GM12865 (cell line): ENCODE data around the gene ATP2C2.

Source experiments
- DNase-seq: peaks from one replicate; pipeline ENCODE4 v3.0.0; 2010; ENCODE audit warnings: low read depth
- H3K4me3 ChIP-seq: 2 replicates; pipeline ENCODE4 v1.5.1; 2011; ENCODE audit warnings: mild to moderate bottlenecking, low read depth, low read length, control low read depth
- CTCF ChIP-seq: IDR thresholded peaks from 2 replicates; pipeline ENCODE4 v1.5.1; 2011; ENCODE audit warnings: low read length, control low read depth, low read depth, inconsistent platforms; ENCODE audit not compliant: insufficient read depth; ENCODE audit errors: missing control alignments

ATP2C2 gene

GRCh38 chr16:84371553-84371865 is 3.2 kb downstream of the ATP2C2 start:
- no peak for DNase-seq
- TF ChIP-seq CTCF: no peak

GRCh38 chr16:84373907-84374489 is 5.7 kb downstream of the ATP2C2 start:
- H3K4me3 ChIP-seq: no peak overlapping the region
- no peak for TF ChIP-seq CTCF

More at GRCh38 chr16:84371553-84371865, 3.2 kb downstream of the ATP2C2 start:
- no peak overlapping the region for H3K4me3 ChIP-seq

GRCh38 chr16:84378099-84378498 is 9.8 kb downstream of the ATP2C2 start:
- DNase-seq: no peak
- H3K4me3 ChIP-seq: no peak overlapping the region
- no peak for TF ChIP-seq CTCF

More at GRCh38 chr16:84373907-84374489, 5.7 kb downstream of the ATP2C2 start:
- no peak for DNase-seq

- H3K4me3 ChIP-seq: no peak overlapping the region
- DNase-seq: no peak
- no peak for TF ChIP-seq CTCF
Measured at GRCh38 chr16:84378567-84378966, 10.2 kb downstream of the ATP2C2 start.

- no peak overlapping the region for H3K4me3 ChIP-seq
- no peak for DNase-seq
- no peak for TF ChIP-seq CTCF
Measured at GRCh38 chr16:84379008-84379708, 10.8 kb downstream of the ATP2C2 start.

GRCh38 chr16:84379709-84380362 is 11.5 kb downstream of the ATP2C2 start:
- no peak overlapping the region for H3K4me3 ChIP-seq
- no peak for DNase-seq
- TF ChIP-seq CTCF: no peak
